ENCODE measurements around the gene TREML4.

GRCh38 chr6:41200296-41200900, 27.8 kb upstream of the TREML4 start:
- TF ChIP-seq CTCF (IDR thresholded peaks at IDR 0.05), result no peak
- TF ChIP-seq EZH2 (IDR thresholded peaks at IDR 0.05; ENCODE audit: borderline replicate concordance, insufficient read depth, low read depth, low read length, poor library complexity, severe bottlenecking), result no peak
